Bone marrow (tissue), 2 donors: ENCODE measurements around the gene GPR146.

Experiments used
- DNase-seq, 2 donors: peaks; one replicate each; lab custom pipeline; 2025; lab: John Stamatoyannopoulos, UW

The GPR146 gene

GRCh38 chr7:1093916-1094508 is 49.7 kb downstream of the GPR146 start:
- DNase-seq = no peak

GRCh38 chr7:1094870-1095269 is 50.5 kb downstream of the GPR146 start:
- no peak for DNase-seq

- no peak for DNase-seq
Observed at GRCh38 chr7:1095621-1096155, 51.3 kb downstream of the GPR146 start.

GRCh38 chr7:1096156-1097119 is 52.1 kb downstream of the GPR146 start:
- no peak for DNase-seq

- no peak for DNase-seq
Observed at GRCh38 chr7:1097120-1097504, 52.8 kb downstream of the GPR146 start.

- DNase-seq = no peak
Observed at GRCh38 chr7:1098243-1099153, 54.2 kb downstream of the GPR146 start.

- DNase-seq = no peak
Observed at GRCh38 chr7:1099154-1099542, 54.8 kb downstream of the GPR146 start.

GRCh38 chr7:1099637-1100036 is 55.3 kb downstream of the GPR146 start:
- DNase-seq = no peak

- no peak for DNase-seq
Observed at GRCh38 chr7:1100386-1100785, 56.0 kb downstream of the GPR146 start.

GRCh38 chr7:1100834-1101562 is 56.7 kb downstream of the GPR146 start:
- no peak for DNase-seq

- no peak for DNase-seq
Observed at GRCh38 chr7:1101563-1102431, 57.5 kb downstream of the GPR146 start.

- no peak for DNase-seq
Observed at GRCh38 chr7:1103009-1103788, 58.9 kb downstream of the GPR146 start.

GRCh38 chr7:1103789-1104515 is 59.6 kb downstream of the GPR146 start:
- DNase-seq = no peak

- no peak for DNase-seq
Observed at GRCh38 chr7:1104516-1105179, 60.3 kb downstream of the GPR146 start.

GRCh38 chr7:1105189-1105588 is 60.8 kb downstream of the GPR146 start:
- no peak for DNase-seq

- DNase-seq = no peak
Observed at GRCh38 chr7:1106063-1106792, 61.9 kb downstream of the GPR146 start.

- no peak for DNase-seq
Observed at GRCh38 chr7:1106793-1107421, 62.6 kb downstream of the GPR146 start.
